GM18858 (cell line): ENCODE results near the gene RAC2.
A peak's percentile ranks its signal among the peaks of the same experiment; 100 is the strongest.

ENCODE experiments used
- ATAC-seq: cut with Tn5 transposase; IDR thresholded peaks from one replicate; pipeline ENCODE4 v1.9.1; 2021; ENCODE audit not compliant: unreplicated experiment

RAC2 gene

DNA sequence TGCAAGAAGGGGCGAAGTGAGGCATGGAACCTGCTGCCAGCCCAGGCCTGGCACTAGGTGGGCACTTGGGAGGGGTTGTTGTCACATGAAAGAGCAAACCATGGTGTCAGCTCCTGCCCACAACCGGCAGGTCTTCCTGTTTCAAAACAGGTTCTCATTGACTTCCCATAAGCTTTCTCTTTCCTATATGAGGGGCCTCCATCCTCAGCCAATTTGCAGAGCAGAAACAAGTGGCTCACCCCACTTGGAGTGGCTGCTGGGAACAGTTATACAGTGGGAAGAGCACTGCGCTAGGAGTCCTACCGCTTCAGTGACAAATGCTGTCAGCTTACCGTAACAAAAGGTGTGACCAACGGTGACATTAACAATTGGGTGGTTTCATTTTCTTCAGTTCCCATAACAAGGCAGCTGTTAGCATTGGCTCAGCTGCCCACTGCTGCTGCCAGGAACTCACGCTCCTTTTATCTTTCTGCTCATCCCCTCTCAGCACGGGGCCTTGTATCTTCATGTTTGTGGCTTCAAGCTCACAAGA lies 21.6 kb downstream of the RAC2 start:
- ATAC-seq, result no peak

DNA sequence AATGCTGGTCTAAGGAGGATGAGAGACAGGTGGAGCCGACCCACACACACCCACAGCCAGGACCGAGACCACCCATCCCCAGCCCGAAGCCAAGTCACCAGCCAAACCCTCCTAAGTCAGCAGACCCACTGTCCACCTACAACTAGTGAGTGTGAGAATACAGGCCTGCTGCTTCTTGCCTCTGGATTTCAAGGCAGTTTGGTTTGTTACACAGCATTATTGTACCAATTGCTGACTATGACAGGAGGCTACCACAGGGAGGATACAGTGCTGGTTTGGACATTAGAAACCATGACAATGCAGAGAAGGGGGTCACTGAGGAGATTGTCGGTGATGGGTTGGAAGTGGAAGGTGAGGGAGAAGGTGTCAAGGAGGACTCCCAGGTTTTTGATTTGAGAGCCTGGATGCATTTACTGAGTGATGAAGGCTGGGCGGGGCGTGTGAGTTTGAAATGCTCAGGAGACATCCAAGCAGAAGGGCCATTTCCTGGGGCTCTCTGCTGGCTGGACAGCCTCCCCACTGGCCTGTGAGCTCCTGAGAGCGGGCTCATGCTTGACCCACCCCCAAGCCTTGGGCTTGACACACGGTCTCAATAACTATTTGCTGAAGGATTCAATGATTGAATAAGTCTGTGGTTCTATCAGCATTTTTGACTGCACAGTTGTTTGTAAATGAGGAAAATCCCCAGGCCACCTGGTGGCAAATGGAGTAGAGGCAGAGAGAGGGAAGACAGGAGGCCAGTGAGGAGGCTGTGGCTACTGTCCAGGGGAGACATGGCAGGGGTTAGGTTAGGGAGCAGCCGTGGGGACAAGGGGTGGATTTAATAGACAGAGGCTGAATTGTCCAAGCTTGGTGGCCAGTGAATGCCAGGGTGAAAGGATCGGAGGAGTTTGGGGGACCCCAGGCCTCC lies 22.4 kb downstream of the RAC2 start:
- ATAC-seq, result no peak

DNA sequence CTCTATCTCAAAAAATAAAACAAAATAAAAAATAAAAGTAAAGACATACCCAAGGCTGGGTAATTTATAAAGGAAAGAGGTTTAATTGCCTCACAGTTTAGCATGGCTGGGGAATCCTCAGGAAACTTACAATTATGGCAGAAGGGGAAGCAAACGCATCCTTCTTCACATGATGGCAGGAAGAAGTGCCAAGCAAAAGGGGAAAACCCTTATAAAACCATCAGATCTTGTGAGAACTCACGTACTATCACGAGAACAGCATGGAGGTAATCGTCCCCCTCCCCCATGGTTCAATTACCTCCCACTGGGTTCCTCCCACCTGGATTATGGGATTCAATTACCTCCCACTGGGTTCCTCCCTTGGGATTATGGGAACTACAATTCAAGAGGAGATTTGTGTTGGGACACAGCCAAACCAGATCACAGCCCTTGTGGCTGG lies 23.5 kb downstream of the RAC2 start:
- no peak for ATAC-seq

GRCh38 chr22:37219533-37219932 lies 24.5 kb downstream of the RAC2 start:
- peak; percentile 6 for ATAC-seq

GRCh38 chr22:37218771-37219411 lies 25.2 kb downstream of the RAC2 start:
- peak; percentile 71 for ATAC-seq

GRCh38 chr22:37218399-37218770 lies 25.7 kb downstream of the RAC2 start:
- no peak for ATAC-seq

DNA sequence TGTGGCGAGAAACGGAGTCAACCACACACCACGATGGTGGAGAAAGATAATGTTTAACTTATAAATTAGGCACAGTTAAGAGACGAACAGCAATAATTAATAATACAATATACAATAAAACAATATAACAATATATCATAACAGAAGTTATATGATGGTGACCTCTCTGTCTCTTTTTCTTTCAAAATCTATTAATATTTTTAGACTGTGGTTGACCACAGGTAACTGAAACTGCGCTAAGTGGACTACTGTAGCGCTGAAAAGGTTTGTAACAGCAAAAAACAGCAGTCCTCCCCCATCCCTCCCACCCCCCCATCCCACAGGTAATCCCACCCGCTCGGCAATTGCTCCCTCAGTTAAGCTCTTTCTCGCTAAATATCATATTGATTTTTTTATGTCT lies 28.2 kb downstream of the RAC2 start:
- ATAC-seq, result no peak

DNA sequence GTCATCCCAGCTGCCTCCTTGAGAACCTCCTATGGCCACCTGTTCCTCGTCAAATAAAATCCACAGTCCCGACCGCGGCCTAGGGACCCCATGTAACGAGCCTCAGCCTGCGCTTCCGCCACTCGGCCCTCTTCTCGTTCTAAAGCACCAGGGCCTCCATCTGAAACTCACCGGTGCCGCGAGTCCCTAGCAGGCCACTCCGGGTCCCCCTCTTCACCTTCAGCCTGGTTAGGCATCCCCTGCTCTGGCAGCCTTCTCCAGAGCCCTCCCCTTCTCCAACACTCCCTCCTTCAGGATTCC lies 29.4 kb downstream of the RAC2 start:
- no peak for ATAC-seq

- ATAC-seq, result no peak
Observed at GRCh38 chr22:37213941-37214730, 29.9 kb downstream of the RAC2 start.

DNA sequence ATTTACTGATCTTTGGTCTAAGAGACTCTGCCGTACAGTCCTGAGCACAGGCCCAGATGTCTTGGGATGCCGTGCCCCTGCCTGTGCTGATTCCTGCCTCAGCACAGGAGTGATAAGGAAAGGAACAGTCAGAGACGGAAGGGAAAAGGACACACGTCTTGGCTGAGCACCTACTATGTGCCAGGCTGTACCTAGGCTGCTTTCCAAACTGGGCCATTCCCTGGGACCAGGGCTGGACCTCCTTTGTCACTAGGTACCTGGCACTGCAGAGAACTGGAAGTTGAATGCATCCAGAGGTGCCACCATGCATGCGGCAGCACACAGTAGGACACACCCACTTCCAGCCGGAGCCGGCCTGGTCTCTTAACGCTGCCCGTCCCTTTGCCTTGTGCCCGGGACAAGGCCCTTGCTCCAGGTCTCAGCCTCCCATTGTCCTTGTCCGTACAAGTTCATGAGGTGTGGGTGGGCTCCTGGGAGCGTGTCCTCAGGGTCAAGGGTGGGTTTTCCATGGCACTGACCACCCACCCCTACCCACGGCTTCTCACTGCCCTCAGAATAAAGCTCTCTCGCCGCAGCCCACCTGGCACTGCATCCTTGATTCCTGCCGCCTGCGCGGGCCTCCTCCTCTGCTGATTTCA lies 30.7 kb downstream of the RAC2 start:
- no peak for ATAC-seq

DNA sequence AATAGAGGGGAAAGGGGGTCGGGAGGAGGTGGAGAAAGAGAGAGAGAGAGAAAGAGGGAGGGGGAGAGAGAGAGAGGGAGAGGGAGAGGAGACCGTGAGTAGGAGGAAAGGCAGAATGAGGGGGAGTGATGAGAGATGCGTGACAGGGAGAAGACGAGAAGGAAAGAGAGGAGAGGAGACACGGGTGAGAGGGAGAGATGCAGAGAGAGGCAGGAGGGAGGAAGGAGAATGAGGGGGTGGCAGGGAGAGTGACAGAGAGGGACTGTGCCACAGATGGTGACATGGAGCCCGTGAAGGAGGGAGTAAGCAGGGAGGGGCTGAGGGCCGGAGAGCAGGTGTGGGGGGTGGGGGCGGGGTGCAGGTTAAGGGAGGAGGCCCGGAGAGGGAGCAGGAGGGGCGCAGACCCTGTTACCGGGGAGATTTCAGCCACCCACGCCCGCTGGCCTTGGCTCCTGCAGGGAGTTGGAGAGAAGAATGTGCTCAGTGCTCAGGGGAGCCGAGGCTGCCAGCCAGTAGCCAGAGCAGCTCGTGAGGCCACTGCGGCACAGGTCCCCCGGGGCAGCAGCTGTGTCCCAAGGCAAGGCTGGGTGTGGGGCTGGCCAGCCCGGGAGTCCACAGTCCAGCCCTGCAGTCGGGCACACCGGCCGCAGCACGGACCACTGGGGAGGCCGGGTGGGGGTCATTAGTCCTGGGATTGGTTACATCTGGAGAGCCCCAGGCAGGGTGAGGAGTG lies 31.7 kb downstream of the RAC2 start, which contains the start of gene SSTR3:
SSTR3 (minus strand) TSS at position 304 of the 733 bp plus-strand sequence. CDS start 4,674 bp downstream, outside the sequence.
- ATAC-seq, result no peak

GRCh38 chr22:37211866-37212173 lies 32.2 kb downstream of the RAC2 start:
- ATAC-seq, result no peak

DNA sequence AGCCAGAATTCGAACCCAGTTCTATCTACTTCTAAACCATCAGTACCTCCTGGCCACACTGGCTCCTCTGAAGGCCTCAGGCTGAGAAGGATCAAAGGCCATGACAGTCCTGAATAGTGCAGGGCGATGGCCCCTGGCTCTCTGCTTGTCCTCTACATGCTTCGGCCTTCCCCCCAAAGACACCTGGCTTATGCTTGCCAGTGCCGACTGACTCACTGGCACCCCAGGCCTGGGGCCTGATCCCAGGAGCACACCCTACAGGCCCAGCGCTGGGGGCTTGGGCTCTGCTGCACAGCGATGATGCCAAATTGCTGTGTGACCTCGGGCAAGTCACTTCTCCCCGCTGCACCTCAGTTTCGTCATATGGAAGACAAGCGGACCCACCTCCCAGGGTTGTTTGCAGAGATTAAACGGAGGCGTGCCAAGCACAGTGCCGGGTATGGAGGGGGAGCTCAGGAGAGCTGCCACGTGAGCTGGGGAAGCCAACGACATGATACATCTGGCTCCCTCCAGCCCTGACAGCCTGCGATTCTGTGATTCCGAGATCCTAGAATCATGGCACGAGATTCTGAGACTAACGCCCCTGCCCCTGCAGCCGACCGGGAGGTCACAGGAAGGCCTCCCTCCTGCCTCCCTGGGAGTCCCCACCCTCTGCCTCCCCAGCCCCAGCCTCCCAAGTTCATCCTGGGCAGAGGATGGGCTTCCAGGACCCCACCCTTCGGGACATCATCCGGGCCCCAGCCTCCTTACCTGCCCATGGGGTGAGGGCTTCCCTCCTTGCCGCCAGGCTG lies 32.8 kb downstream of the RAC2 start:
- ATAC-seq, result no peak

DNA sequence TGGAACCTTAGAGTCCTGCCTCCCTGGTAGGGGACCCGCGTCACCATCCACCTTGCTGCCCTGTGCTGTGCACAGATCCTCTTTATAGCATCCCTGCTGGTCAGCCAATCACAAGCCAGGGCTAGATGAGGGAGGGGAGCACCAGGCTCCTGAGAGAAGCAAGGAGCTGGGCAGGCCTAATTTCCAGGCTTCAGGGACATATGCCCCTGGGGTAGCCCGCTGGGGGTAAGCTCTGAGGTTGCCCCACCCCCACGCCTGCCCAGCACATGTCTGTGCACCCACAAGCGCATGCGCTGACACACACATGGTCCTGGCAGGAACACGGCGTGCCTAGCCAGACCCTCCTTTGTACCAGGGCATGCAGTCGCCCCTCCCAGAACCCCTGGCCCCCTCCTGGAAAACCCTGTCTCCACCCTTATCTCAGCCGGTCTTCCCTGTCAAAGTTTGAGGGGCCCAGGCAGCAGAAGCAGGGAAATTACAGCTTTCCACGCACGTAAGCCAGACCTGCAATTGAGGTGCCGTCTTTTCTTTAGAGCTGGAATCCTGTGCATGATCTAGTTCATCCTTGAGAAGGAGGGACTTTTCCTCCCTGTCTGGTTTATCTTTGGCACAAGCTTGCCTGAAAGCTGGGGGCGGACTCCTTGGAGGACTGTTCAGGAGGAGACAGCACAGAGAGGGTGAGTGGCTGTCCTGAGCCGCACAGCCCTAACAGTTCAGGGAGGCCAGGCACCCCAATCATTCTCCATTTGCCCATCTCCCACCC lies 33.8 kb downstream of the RAC2 start:
- ATAC-seq, result no peak

GRCh38 chr22:37209140-37209845 lies 34.8 kb downstream of the RAC2 start:
- no peak for ATAC-seq

GRCh38 chr22:37208401-37209139 lies 35.5 kb downstream of the RAC2 start:
- ATAC-seq, result no peak

DNA sequence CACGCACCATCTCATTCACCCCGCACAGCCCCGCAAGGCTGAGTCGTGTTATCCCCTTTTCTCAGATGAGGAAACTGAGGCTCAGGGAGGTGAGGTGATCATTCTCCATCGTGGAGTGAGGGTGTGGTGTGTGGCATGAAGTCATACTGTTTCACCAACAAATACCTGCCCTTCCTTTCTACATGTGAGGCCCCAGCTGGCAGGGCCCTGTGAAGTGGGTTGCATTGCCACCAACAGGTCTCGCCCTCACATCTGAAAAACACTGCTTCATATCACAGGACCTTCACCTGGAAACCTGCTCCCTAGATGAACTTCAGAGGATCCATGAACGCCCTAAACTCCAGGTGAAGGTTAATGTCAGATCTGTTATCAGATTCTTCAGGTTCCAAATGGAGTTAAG lies 36.1 kb downstream of the RAC2 start:
- no peak for ATAC-seq
